ENCODE results near the gene AATF.

The AATF gene

GRCh38 chr17:36992701-36993100 lies 43.9 kb downstream of the AATF start:
- DNase-seq = no peak

DNA sequence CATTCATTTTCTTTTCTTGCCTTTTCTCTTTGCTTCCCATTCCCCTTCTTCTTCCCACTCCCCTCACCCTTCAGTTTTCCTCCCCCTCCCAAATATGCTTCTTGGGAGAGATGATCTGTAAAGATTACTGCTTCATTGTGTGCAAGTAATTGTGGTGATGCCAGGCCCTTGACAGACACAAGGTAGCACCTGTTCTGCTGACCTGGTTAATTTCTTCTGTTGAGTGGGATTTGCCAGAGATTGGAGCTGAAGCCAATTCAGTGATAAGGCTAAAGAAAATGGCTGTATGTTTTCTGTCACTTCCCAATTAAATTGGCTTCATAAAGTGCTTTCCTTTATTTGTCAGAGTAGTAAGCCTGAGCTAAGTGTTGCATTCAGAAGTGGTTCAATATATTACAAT lies 44.5 kb downstream of the AATF start:
- DNase-seq = no peak

- DNase-seq = no peak
These were observed 45.7 kb downstream of the AATF start for GRCh38 chr17:36994438-36994837.

GRCh38 chr17:36999471-36999870 lies 50.7 kb downstream of the AATF start:
- DNase-seq = no peak

DNA sequence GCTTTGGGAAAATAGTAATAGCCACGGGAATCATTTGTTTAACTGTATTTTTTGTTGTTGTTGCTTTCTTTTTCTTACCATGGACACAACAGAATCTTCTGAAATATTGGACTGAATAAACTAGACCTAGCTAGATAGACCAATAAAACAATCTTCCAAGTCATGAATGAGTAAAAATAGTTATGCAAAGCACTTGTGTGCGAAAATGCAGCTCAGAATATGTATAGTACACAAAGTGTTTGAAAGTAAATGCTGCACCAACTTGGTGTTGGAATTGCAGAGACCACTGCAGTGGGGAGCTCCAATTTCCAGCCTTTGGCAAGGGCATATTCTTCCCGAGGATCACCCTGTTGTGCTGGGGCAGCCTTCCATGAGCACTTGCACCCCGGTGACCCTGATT lies 68.0 kb downstream of the AATF start:
- DNase-seq = no peak

GRCh38 chr17:37017404-37017803 lies 68.7 kb downstream of the AATF start:
- no peak for DNase-seq

- DNase-seq = no peak
These were observed 70.5 kb downstream of the AATF start for GRCh38 chr17:37019117-37019740.

GRCh38 chr17:37019741-37020129 lies 71.0 kb downstream of the AATF start:
- no peak for DNase-seq

- no peak for DNase-seq
These were observed 75.5 kb downstream of the AATF start for GRCh38 chr17:37024181-37024637.

DNA sequence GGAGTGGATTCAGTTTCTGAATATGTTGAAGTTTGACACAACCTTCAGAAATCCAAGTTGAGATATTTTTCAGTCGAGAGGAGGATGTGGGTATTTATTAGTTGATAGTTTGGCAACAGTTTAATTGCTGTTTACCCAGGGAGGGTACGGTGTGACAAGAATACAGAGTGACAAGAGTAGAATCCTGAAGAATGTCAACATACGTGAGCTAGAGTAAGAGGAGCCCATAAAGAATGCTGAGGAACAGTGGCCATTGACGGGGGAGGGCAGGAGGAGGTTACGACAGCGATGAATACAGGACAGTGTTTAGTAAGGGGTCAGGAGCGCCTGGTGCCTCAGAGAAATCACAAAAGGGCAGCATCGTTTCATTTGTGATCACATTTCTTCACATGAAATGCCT lies 76.5 kb downstream of the AATF start:
- no peak for DNase-seq

- DNase-seq = no peak
These were observed 77.2 kb downstream of the AATF start for GRCh38 chr17:37025847-37026530.

- DNase-seq = no peak
These were observed 77.7 kb downstream of the AATF start for GRCh38 chr17:37026531-37026869.

- no peak for DNase-seq
These were observed 79.3 kb downstream of the AATF start for GRCh38 chr17:37028040-37028439.

DNA sequence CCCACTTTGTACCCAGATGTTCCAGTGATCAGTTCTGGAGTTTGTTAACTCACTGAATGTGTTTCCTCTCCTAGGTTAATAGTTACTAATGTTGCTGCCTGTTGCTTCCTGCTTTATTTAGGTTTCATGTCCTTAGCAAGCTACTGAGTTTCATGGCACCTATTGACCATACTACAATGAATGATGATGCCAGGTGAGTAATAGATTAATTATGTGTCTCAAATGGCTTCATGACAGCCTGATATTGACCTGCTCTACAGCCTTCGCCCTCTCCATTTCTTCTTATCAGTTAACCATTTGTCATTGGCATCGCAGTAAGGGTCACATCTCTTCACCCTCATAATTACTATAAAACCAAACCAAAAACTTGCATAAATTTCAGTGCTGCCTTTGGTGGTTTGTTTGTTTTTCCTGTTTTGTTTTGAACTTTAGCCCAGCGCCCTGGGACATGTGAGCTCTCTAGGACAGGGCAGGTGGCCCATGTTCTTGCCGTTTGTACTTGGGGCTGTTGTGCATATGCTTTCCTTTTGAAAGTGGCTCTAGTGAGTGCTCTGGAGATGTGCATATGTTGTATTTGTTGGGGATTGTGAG lies 82.8 kb downstream of the AATF start:
- DNase-seq = no peak

DNA sequence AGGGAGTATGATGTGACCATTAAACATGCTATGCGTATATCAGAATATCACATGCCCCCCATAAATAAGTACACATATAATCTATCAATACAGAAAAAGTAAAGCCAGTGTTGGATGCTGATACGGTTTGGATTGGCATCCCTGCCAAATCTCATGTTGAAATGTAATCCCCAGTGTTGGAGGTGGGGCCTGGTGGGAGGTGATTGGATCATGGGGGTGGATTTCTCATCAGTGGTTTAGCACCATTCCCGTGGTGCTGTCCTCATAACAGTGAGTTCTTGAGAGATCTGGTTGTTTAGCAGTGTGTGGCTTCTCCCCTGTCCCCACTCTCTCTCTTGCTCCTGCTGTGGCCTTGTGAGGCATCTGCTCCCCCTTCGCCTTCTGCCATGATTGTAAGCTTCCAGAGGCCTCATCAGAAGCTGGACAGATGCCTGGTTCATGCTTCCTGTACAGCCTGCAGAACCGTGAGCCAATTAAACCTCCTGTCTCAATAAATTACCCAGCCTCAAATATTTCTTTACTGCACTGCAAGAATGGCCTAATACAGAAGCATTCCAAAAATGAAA lies 88.9 kb downstream of the AATF start:
- DNase-seq = no peak

- no peak for DNase-seq
These were observed 90.5 kb downstream of the AATF start for GRCh38 chr17:37039269-37039668.

DNA sequence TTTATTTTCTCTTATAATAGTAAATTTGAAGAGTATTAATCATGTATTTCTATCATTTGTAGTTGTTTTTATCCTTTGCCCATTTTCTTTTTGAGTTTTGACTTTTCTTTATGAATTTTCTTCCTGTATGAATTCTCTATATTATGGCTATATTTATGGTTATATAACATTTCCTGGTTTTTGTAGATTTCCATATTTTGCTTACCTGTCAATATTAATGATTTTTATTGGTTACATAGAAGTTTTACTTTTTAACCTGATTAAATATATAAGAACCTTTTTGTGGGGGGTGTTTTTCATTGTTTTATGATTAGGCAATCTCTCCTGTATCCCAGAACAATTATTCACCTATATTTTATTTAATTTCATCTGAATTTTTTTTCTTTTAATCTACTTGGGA lies 93.2 kb downstream of the AATF start:
- DNase-seq = no peak

DNA sequence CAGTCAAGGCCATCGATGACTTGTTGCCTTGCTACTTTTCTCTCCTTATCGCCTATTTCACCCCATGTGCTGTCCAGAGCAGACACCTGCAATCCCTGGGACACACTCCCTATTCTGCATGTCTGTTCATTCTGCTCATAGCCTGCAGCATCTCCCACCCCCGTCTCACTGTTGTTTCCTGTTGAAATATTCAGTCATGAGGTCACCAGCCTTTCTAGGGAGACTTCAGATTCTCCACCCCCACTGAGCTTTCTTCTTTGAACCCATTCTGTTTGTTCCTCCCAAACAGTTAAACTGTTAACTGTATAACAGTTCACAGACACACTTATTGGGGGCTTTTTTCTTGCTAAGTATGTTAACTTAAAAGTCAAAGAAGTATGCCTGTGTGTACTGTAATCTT lies 94.4 kb downstream of the AATF start:
- DNase-seq = no peak

GRCh38 chr17:37045351-37045922 lies 96.7 kb downstream of the AATF start:
- no peak for DNase-seq

DNA sequence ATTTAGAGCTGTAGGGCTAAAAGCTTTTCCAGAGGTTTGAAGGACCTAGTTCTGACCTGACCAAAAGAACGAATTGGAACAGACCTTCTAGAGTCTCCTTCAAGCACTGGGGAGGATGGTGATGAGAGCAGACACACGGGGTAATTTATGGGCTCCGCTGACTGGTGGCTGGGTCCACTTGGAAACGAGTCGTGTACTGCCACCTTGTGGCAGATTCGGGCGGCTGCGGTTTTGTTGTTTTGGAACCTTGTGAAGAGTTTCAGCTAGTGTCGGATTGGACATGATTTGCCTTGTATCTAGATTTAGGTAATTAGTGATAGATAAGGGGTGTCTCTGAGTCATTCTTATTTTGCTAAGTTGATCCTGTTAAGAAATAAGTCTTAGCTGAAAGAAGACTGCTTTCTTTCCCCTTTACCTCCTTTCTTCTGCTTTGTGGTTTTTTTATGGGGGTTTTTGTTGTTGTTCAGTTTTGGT lies 98.9 kb downstream of the AATF start:
- DNase-seq = peak; percentile 84

- no peak for DNase-seq
These were observed 100.1 kb downstream of the AATF start for GRCh38 chr17:37048811-37049210.

GRCh38 chr17:37050920-37051319 lies 102.2 kb downstream of the AATF start:
- no peak for DNase-seq

DNA sequence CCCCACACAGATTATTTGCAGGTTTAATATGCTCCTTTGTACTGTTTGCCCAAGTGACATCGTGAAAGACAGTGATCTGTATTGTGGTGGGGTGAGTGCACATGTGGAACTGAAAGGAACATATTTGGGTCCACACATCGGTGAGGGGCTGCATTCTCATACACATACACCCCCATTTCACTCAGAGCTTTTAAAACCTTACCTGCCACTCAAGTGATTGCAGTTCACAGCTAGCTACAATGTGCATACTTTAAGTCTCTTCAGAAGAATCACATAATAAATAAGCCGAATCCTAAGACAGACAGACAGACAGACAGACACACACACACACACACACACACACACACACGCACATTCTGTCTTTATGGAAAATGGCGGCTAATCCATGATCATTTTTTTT lies 102.6 kb downstream of the AATF start:
- DNase-seq = no peak

DNA sequence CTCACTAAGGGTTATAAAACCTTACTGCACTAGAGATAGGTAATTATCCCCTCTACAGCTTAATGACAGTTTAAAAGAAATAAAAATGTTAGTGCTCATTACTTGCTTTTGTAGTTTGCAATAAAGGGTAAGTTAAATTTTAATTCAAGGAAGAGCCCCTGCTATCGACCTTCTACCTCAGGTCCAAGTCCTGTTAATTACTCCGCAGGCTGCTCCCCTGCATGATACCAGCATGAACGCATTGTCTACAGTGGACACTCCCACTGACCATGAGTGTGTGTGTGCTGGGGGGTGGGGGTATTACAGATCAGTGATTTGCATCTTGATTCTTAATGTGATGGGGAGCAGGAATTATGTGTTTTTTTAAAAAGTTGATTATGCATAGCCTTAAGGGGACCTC lies 103.1 kb downstream of the AATF start:
- no peak for DNase-seq
